OCI-LY7 (cell line): ENCODE data around the gene VPS26B.

ENCODE experiments used
- CTCF ChIP-seq: fragments of 200-600 bp; sonication (generic); conservative IDR thresholded peaks from 2 replicates; pipeline ENCODE4 v1.5.1; 2014; ENCODE audit warnings: mild to moderate bottlenecking, antibody characterized with exemption, low read length, moderate library complexity, mixed read lengths
- EZH2phosphoT487 ChIP-seq: fragments of 200-600 bp; sonication (generic); IDR thresholded peaks from 2 replicates; pipeline ENCODE4 v1.6.1; 2018; ENCODE audit warnings: low read depth, borderline replicate concordance, mild to moderate bottlenecking, mixed run types, antibody characterized with exemption, low read length, moderate library complexity, mixed read lengths

- TF ChIP-seq CTCF (no peak), EZH2phosphoT487 (no peak)
Observed at GRCh38 chr11:134271978-134272377, 47.5 kb downstream of the VPS26B start.
